Measurements from ENCODE around the gene TRIO.

GRCh38 chr5:14467251-14467650 lies 324.1 kb downstream of the TRIO start:
- TF ChIP-seq KAT7 (CRISPR knock-in tag; IDR thresholded peaks at IDR 0.05; ENCODE audit: borderline replicate concordance), result no peak
- no peak for TF ChIP-seq CTCF (IDR thresholded peaks at IDR 0.05)
- TF ChIP-seq ZBTB21 (CRISPR knock-in tag; IDR thresholded peaks at IDR 0.05; ENCODE audit: borderline replicate concordance), result no peak
